ENCODE data around the gene TBCCD1. TPM values are rescaled to one million over a fixed set of nuclear protein-coding genes. Genes with fewer than 3 reads are reported as not detected.

TBCCD1 gene
- total and polyA plus RNA-seq, 7 donors: 4.6 to 10.8 (median 6.6) TPM

- no peak for ATAC-seq
- Histone ChIP-seq H3K27me3 (ENCODE audit: insufficient read depth in 3 of 3, low read length in 2 of 3) (no peaks in the 10 kb centered on the region), H3K36me3 (ENCODE audit: insufficient read depth in 1 of 2, low read depth in 1 of 2) (peaks cover 3 to 99% of the 10 kb centered on the region in 2 donors)
Measured at GRCh38 chr3:186552408-186553031, 14.6 kb downstream of the TBCCD1 start.

GRCh38 chr3:186551387-186551786 lies 15.8 kb downstream of the TBCCD1 start:
- Histone ChIP-seq H3K4me1 (no peaks in the 10 kb centered on the region), H3K27ac (no peak overlapping the region), H3K4me3 (no peak overlapping the region), H3K9me3 (no peaks in the 10 kb centered on the region), H3K36me3 (ENCODE audit: insufficient read depth in 1 of 2, low read depth in 1 of 2) (peaks cover 3 to 98% of the 10 kb centered on the region in 2 donors), H3K27me3 (ENCODE audit: insufficient read depth in 3 of 3, low read length in 2 of 3) (no peaks in the 10 kb centered on the region)
- intact Hi-C loops (cut with DNase I): no loop called here
- TF ChIP-seq CTCF (IDR thresholded peaks at IDR 0.05): no peak
- 91 to 93% (median 91%) methylated on average over 6 of the region's 6 CpGs for WGBS, 3 donors
- DNase-seq (no peak), ATAC-seq (no peak)

More at GRCh38 chr3:186552408-186553031, 14.6 kb downstream of the TBCCD1 start:
- H3K4me1 ChIP-seq: no peaks in the 10 kb centered on the region
- no peak overlapping the region for H3K4me3 ChIP-seq
- no peaks in the 10 kb centered on the region for H3K9me3 ChIP-seq
- intact Hi-C loops (cut with DNase I): no loop called here
- H3K27ac ChIP-seq: no peak overlapping the region
- TF ChIP-seq CTCF (IDR thresholded peaks at IDR 0.05): no peak
- 76 to 80% (median 78%) methylated on average over 5 of the region's 5 CpGs for WGBS, 3 donors
- DNase-seq: no peak

- Histone ChIP-seq H3K36me3 (ENCODE audit: insufficient read depth in 1 of 2, low read depth in 1 of 2) (peaks cover 3 to 95% of the 10 kb centered on the region in 2 donors), H3K9me3 (no peaks in the 10 kb centered on the region), H3K27ac (no peak overlapping the region), H3K4me1 (no peaks in the 10 kb centered on the region), H3K4me3 (no peak overlapping the region), H3K27me3 (ENCODE audit: insufficient read depth in 3 of 3, low read length in 2 of 3) (no peaks in the 10 kb centered on the region)
- ATAC-seq: no peak
- no peak for TF ChIP-seq CTCF (IDR thresholded peaks at IDR 0.05)
- no peak for DNase-seq
- intact Hi-C loops (cut with DNase I): no loop called here
- WGBS, 3 donors: 96 to 97% (median 96%) methylated on average over 3 of the region's 3 CpGs
Measured at GRCh38 chr3:186549497-186549896, 17.6 kb downstream of the TBCCD1 start.

GRCh38 chr3:186544281-186544680 lies 22.9 kb downstream of the TBCCD1 start, which contains the start of gene CRYGS:
TSS of gene CRYGS (minus strand) at chr3:186544380. CDS start at chr3:186544326, 54 bp downstream.
- 71 to 81% (median 76%) methylated on average over 2 of the region's 2 CpGs for WGBS, 3 donors
- Histone ChIP-seq H3K4me1 (no peaks in the 10 kb centered on the region), H3K27me3 (ENCODE audit: insufficient read depth in 3 of 3, low read length in 2 of 3) (no peaks in the 10 kb centered on the region), H3K9me3 (no peaks in the 10 kb centered on the region), H3K36me3 (ENCODE audit: insufficient read depth in 1 of 2, low read depth in 1 of 2) (peaks cover 0 to 61% of the 10 kb centered on the region in 2 donors), H3K27ac (no peak within 1 kb of the TSS), H3K4me3 (no peak within 1 kb of the TSS)
- no peak for TF ChIP-seq CTCF (IDR thresholded peaks at IDR 0.05)
- intact Hi-C loops (cut with DNase I): loop anchor here in 1 of 2 donors (5.0 kb wide), 1 partner anchor 562 kb away; no protein-coding TSS in a partner anchor
- DNase-seq (no peak), ATAC-seq (no peak)
